Mucosa of stomach (tissue), 1 donor: ENCODE results near the gene AK4.
"Not testable (repeated sequence)": the region's sequence is repeated elsewhere in the genome, so short reads cannot be mapped to it uniquely, and the experiment has no call there.

Experiments
- H3K27me3 ChIP-seq: one replicate; pipeline ENCODE4 v1.7.0; 2013; ENCODE audit warnings: mild to moderate bottlenecking, low read length; ENCODE audit not compliant: control insufficient read depth, insufficient read depth
- H3K36me3 ChIP-seq: one replicate; pipeline ENCODE4 v1.7.0; 2013; ENCODE audit warnings: low read length; ENCODE audit not compliant: control insufficient read depth, insufficient read depth
- H3K4me1 ChIP-seq: one replicate; pipeline ENCODE4 v1.7.0; 2013; ENCODE audit warnings: mild to moderate bottlenecking, low read length; ENCODE audit not compliant: control insufficient read depth, insufficient read depth
- H3K4me3 ChIP-seq: one replicate; pipeline ENCODE4 v1.7.0; 2013; ENCODE audit warnings: low read length
- H3K9ac ChIP-seq: one replicate; pipeline ENCODE4 v1.7.0; 2013; ENCODE audit warnings: mild to moderate bottlenecking, low read length, moderate library complexity
- H3K9me3 ChIP-seq: one replicate; pipeline ENCODE4 v1.7.0; 2013; ENCODE audit warnings: mild to moderate bottlenecking, low read length, moderate library complexity; ENCODE audit not compliant: control insufficient read depth
- donor health status: Pancreatic carcinoma.

The AK4 gene

GRCh38 chr1:65229754-65230339, 81.8 kb downstream of the AK4 start:
- H3K4me1 ChIP-seq, result no peaks in the 10 kb centered on the region
- no peak overlapping the region for H3K4me3 ChIP-seq
- no peaks in the 10 kb centered on the region for H3K27me3 ChIP-seq
- H3K9ac ChIP-seq, result no peak overlapping the region
- H3K9me3 ChIP-seq, result no peaks in the 10 kb centered on the region
- no peaks in the 10 kb centered on the region for H3K36me3 ChIP-seq

GRCh38 chr1:65230731-65231481, 82.9 kb downstream of the AK4 start:
- Histone ChIP-seq H3K9ac (no peak overlapping the region), H3K36me3 (no peaks in the 10 kb centered on the region), H3K9me3 (no peaks in the 10 kb centered on the region), H3K4me3 (no peak overlapping the region), H3K27me3 (no peaks in the 10 kb centered on the region), H3K4me1 (no peaks in the 10 kb centered on the region)

GRCh38 chr1:65231718-65232330, 83.8 kb downstream of the AK4 start:
- H3K36me3 ChIP-seq, result no peaks in the 10 kb centered on the region
- no peaks in the 10 kb centered on the region for H3K4me1 ChIP-seq
- H3K27me3 ChIP-seq, result no peaks in the 10 kb centered on the region
- H3K9ac ChIP-seq, result no peak overlapping the region
- no peaks in the 10 kb centered on the region for H3K9me3 ChIP-seq
- no peak overlapping the region for H3K4me3 ChIP-seq

- Histone ChIP-seq H3K36me3 (no peaks in the 10 kb centered on the region), H3K4me1 (no peaks in the 10 kb centered on the region), H3K4me3 (no peak overlapping the region), H3K9ac (no peak overlapping the region), H3K9me3 (no peaks in the 10 kb centered on the region), H3K27me3 (no peaks in the 10 kb centered on the region)
These were observed 84.5 kb downstream of the AK4 start for GRCh38 chr1:65232461-65232990.

GRCh38 chr1:65233782-65234181, 85.8 kb downstream of the AK4 start:
- Histone ChIP-seq H3K4me3 (no peak overlapping the region), H3K36me3 (no peaks in the 10 kb centered on the region), H3K4me1 (no peaks in the 10 kb centered on the region), H3K9me3 (no peaks in the 10 kb centered on the region), H3K27me3 (no peaks in the 10 kb centered on the region), H3K9ac (no peak overlapping the region)

GRCh38 chr1:65235867-65236805, 88.1 kb downstream of the AK4 start:
- Histone ChIP-seq H3K36me3 (no peaks in the 10 kb centered on the region), H3K27me3 (no peaks in the 10 kb centered on the region), H3K9ac (no peak overlapping the region), H3K4me1 (no peaks in the 10 kb centered on the region), H3K4me3 (no peak overlapping the region), H3K9me3 (no peaks in the 10 kb centered on the region)

- H3K4me1 ChIP-seq, H3K4me3 ChIP-seq, H3K9me3 ChIP-seq, H3K9ac ChIP-seq, H3K27me3 ChIP-seq, H3K36me3 ChIP-seq: not testable (repeated sequence)
These were observed 89.1 kb downstream of the AK4 start for GRCh38 chr1:65237088-65237487.

- Histone ChIP-seq H3K36me3 (no peaks in the 10 kb centered on the region), H3K27me3 (no peaks in the 10 kb centered on the region), H3K4me3 (no peak overlapping the region), H3K4me1 (no peaks in the 10 kb centered on the region), H3K9me3 (no peaks in the 10 kb centered on the region), H3K9ac (no peak overlapping the region)
These were observed 89.5 kb downstream of the AK4 start for GRCh38 chr1:65237503-65237902.

- Histone ChIP-seq H3K4me3 (no peak overlapping the region), H3K36me3 (no peaks in the 10 kb centered on the region), H3K9me3 (no peaks in the 10 kb centered on the region), H3K9ac (no peak overlapping the region), H3K27me3 (no peaks in the 10 kb centered on the region), H3K4me1 (no peaks in the 10 kb centered on the region)
These were observed 90.0 kb downstream of the AK4 start for GRCh38 chr1:65238010-65238409.

GRCh38 chr1:65243491-65243890, 95.5 kb downstream of the AK4 start:
- Histone ChIP-seq H3K9me3 (no peaks in the 10 kb centered on the region), H3K27me3 (no peaks in the 10 kb centered on the region), H3K4me3 (no peak overlapping the region), H3K36me3 (no peaks in the 10 kb centered on the region), H3K4me1 (no peaks in the 10 kb centered on the region), H3K9ac (no peak overlapping the region)

GRCh38 chr1:65245295-65245694, 97.3 kb downstream of the AK4 start:
- no peak overlapping the region for H3K9ac ChIP-seq
- H3K36me3 ChIP-seq, result no peaks in the 10 kb centered on the region
- H3K4me3 ChIP-seq, result no peak overlapping the region
- no peaks in the 10 kb centered on the region for H3K4me1 ChIP-seq
- H3K9me3 ChIP-seq, result no peaks in the 10 kb centered on the region
- no peaks in the 10 kb centered on the region for H3K27me3 ChIP-seq
